ENCODE data around the gene ARID5B. TPM values are rescaled to one million over a fixed set of nuclear protein-coding genes. Genes with fewer than 3 reads are reported as not detected.

Gene ARID5B
- polyA plus RNA-seq, 3 donors: 1.00 to 2.5 (median 1.5) TPM

DNA sequence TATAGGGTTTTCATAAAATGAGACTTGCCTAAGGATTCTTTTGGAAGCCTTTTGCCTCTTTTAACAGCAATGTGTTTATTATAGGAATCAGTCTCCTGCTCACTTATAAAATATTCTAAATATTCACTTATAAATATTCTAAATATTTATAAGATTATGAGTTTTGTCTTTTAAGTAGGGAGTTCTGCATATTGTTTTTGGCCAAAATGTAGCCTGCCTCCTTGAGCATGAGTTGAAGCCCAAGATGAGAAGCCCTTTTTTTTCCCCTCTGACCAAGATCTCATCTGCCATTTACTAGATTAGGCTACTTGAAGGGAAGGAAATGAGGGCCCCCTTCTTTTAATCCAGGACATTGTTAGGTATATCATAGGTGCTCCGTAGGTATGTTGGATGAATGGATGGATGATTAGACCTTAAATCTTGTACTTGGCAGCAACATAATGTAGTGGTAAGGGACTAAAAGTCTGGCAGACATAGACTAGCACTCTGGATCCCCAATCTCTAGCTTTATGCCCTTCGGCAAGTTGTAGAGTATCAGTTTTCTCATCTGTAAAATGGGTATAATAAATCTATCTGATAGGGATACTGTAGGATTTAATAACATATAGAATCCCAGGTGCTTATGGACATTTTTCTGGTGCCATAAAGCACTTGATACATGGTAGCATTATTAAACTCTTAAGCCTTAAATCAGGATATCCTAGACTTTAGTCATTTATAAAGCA lies 59.1 kb downstream of the ARID5B start:
- TF ChIP-seq, protein P1, sequence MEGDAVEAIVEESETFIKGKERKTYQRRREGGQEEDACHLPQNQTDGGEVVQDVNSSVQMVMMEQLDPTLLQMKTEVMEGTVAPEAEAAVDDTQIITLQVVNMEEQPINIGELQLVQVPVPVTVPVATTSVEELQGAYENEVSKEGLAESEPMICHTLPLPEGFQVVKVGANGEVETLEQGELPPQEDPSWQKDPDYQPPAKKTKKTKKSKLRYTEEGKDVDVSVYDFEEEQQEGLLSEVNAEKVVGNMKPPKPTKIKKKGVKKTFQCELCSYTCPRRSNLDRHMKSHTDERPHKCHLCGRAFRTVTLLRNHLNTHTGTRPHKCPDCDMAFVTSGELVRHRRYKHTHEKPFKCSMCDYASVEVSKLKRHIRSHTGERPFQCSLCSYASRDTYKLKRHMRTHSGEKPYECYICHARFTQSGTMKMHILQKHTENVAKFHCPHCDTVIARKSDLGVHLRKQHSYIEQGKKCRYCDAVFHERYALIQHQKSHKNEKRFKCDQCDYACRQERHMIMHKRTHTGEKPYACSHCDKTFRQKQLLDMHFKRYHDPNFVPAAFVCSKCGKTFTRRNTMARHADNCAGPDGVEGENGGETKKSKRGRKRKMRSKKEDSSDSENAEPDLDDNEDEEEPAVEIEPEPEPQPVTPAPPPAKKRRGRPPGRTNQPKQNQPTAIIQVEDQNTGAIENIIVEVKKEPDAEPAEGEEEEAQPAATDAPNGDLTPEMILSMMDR (IDR thresholded peaks at IDR 0.05): no peak
- Histone ChIP-seq H3K4me1 (ENCODE audit: control insufficient read depth in 1 of 2, insufficient read depth in 2 of 2, low read length in 2 of 2) (peaks cover 8 to 12% of the 10 kb centered on the region in 2 donors), H3K27ac (ENCODE audit: low read depth in 1 of 2, low read length in 2 of 2) (no peak overlapping the region), H4K20me1 (ENCODE audit: insufficient read depth, low read length) (no peaks in the 10 kb centered on the region), H3K79me2 (ENCODE audit: insufficient read depth, low read length) (no peaks in the 10 kb centered on the region), H3K36me3 (replicated peaks in 1 of 2; ENCODE audit: control insufficient read depth in 1 of 2, insufficient read depth in 2 of 2, low read length in 2 of 2) (no peaks in the 10 kb centered on the region), H3K4me2 (replicated peaks; ENCODE audit: extremely low read depth, low read length, poor library complexity, severe bottlenecking) (no peak overlapping the region), H3K27me3 (ENCODE audit: control insufficient read depth in 2 of 2, insufficient read depth in 2 of 2, low read length in 2 of 2) (no peaks in the 10 kb centered on the region), H3K4me3 (replicated peaks in 1 of 3; ENCODE audit: low read depth in 2 of 3, low read length in 3 of 3) (no peak overlapping the region), H2AFZ (ENCODE audit: insufficient read depth, low read depth, low read length, poor library complexity, severe bottlenecking) (no peak overlapping the region), H3K9ac (ENCODE audit: insufficient read depth, low read length, poor library complexity, severe bottlenecking) (no peak overlapping the region), H3K9me3 (replicated peaks in 1 of 2; ENCODE audit: control insufficient read depth in 1 of 2, insufficient read depth in 1 of 2, low read length in 2 of 2) (peaks cover 0 to 4% of the 10 kb centered on the region in 2 donors)
- WGBS (ENCODE audit: insufficient coverage): no CpG with 5 or more reads among the region's 2 CpGs
- no peak overlapping the region for H3K4me3 Mint-ChIP-seq
- peaks cover 13% of the 10 kb centered on the region for H3K4me1 Mint-ChIP-seq
- H3K27me3 Mint-ChIP-seq (ENCODE audit: low read depth in 3 of 3): no peaks in the 10 kb centered on the region
- intact Hi-C loops (cut with micrococcal nuclease): no loop called here
- H3K36me3 Mint-ChIP-seq: peaks cover 7 to 30% of the 10 kb centered on the region in 2 donors
- no peak for DNase-seq
- H3K27ac Mint-ChIP-seq: no peak overlapping the region
- peaks cover 0 to 2% (median 0%) of the 10 kb centered on the region in 7 donors for H3K9me3 Mint-ChIP-seq

DNA sequence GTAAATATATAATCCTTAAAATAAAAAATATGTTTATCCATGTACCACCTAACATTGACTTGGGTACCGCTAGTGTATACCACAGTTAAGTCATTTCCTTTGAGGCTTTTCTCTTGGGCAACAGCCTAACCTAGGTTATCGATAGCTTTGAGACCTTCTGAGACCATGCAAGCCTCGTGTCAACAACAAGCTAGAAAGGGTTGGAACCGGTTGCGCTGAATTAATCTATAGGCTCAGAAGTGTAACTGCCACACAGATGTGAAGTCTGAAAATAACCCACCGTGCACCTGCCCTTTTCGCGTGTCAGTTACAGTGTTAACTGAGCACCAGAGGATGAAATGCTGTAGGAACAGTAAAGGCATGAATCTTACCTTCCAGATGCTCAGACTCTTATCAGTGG lies 59.8 kb downstream of the ARID5B start:
- Histone ChIP-seq H3K79me2 (ENCODE audit: insufficient read depth, low read length) (no peaks in the 10 kb centered on the region), H3K4me1 (ENCODE audit: control insufficient read depth in 1 of 2, insufficient read depth in 2 of 2, low read length in 2 of 2) (peaks cover 11 to 19% of the 10 kb centered on the region in 2 donors), H3K27me3 (ENCODE audit: control insufficient read depth in 2 of 2, insufficient read depth in 2 of 2, low read length in 2 of 2) (no peaks in the 10 kb centered on the region), H3K9ac (ENCODE audit: insufficient read depth, low read length, poor library complexity, severe bottlenecking) (no peak overlapping the region), H3K36me3 (replicated peaks in 1 of 2; ENCODE audit: control insufficient read depth in 1 of 2, insufficient read depth in 2 of 2, low read length in 2 of 2) (no peaks in the 10 kb centered on the region), H2AFZ (ENCODE audit: insufficient read depth, low read depth, low read length, poor library complexity, severe bottlenecking) (no peak overlapping the region), H4K20me1 (ENCODE audit: insufficient read depth, low read length) (no peaks in the 10 kb centered on the region), H3K4me2 (replicated peaks; ENCODE audit: extremely low read depth, low read length, poor library complexity, severe bottlenecking) (no peak overlapping the region), H3K4me3 (replicated peaks in 1 of 3; ENCODE audit: low read depth in 2 of 3, low read length in 3 of 3) (no peak overlapping the region), H3K9me3 (replicated peaks in 1 of 2; ENCODE audit: control insufficient read depth in 1 of 2, insufficient read depth in 1 of 2, low read length in 2 of 2) (peaks cover 0 to 4% of the 10 kb centered on the region in 2 donors), H3K27ac (ENCODE audit: low read depth in 1 of 2, low read length in 2 of 2) (no peak overlapping the region)
- no peak for DNase-seq
- H3K27ac Mint-ChIP-seq: peak overlapping the region in 1 of 7 donors; percentile 21
- H3K4me1 Mint-ChIP-seq: peaks cover 20% of the 10 kb centered on the region
- H3K36me3 Mint-ChIP-seq: peaks cover 7 to 25% of the 10 kb centered on the region in 2 donors
- TF ChIP-seq, protein P1 (IDR thresholded peaks at IDR 0.05): no peak
- H3K4me3 Mint-ChIP-seq: no peak overlapping the region
- no peaks in the 10 kb centered on the region for H3K27me3 Mint-ChIP-seq (ENCODE audit: low read depth in 3 of 3)
- intact Hi-C loops (cut with micrococcal nuclease): no loop called here
- H3K9me3 Mint-ChIP-seq: peaks cover 0 to 2% (median 0%) of the 10 kb centered on the region in 7 donors
- 61% methylated on average over 7 of the region's 8 CpGs for WGBS (ENCODE audit: insufficient coverage)
